Vagina (tissue), 2 donors: ENCODE results near the gene SMURF1. TPM values are rescaled to one million over a fixed set of nuclear protein-coding genes. Genes with fewer than 3 reads are reported as not detected.

Source experiments
- DNase-seq, 2 donors: peaks; one replicate each; pipeline ENCODE4 v3.0.0-alpha.2; 2017; ENCODE audit errors: extremely low spot score in 2 of 2
- H3K27ac ChIP-seq: fragments of 200-600 bp; sonication (generic); one replicate; pipeline ENCODE4 v1.5.1; 2019
- H3K27me3 ChIP-seq: fragments of 200-600 bp; sonication (generic); one replicate; pipeline ENCODE4 v1.5.1; 2019
- H3K36me3 ChIP-seq, 2 donors: fragments of 200-600 bp; sonication (generic); one replicate each; pipeline ENCODE4 v1.5.1; 2017 to 2019
- H3K4me1 ChIP-seq: fragments of 200-600 bp; sonication (generic); one replicate; pipeline ENCODE4 v1.5.1; 2019
- H3K4me3 ChIP-seq, 2 donors: fragments of 200-600 bp; sonication (generic); 1 replicate in 1 of 2; 2 replicates in 1 of 2; pipeline ENCODE4 v1.5.1; 2016 to 2019
- H3K9me3 ChIP-seq: fragments of 200-600 bp; sonication (generic); one replicate; pipeline ENCODE4 v1.5.1; 2019
- POLR2A ChIP-seq, 2 donors: fragments of 450-650 bp; IDR thresholded peaks; one replicate each; pipeline ENCODE4 v1.6.1; 2017; ENCODE audit warnings: antibody characterized with exemption in 2 of 2, mild to moderate bottlenecking in 2 of 2, moderate library complexity in 2 of 2
- POLR2AphosphoS5 ChIP-seq, 2 donors: sonication (generic); formaldehyde crosslinking; IDR thresholded peaks; one replicate each; pipeline ENCODE4 v1.9.0; 2017; ENCODE audit warnings: antibody characterized with exemption in 2 of 2, mild to moderate bottlenecking in 2 of 2, low read depth in 1 of 2; ENCODE audit not compliant: insufficient read depth in 1 of 2
- intact Hi-C: fragments of 100-400 bp; cut with DNase I; formaldehyde crosslinking; loops from one replicate; pipeline ENCODE4 v1.15.1; 2023
- total RNA-seq: library from RNA; depleted of rRNA; stranded (reverse); fragments of >200 nt; gene quantifications from one replicate; pipeline ENCODE4 v1.2.3, GENCODE V29; 2016
- TF ChIP-seq, protein P1 (sequence below), 3 experiments: fragments of 450-650 bp in 2 of 3; fragments of 200-600 bp in 1 of 3; sonication (generic) in 1 of 3; IDR thresholded peaks; one replicate each; pipeline ENCODE4 v1.5.1; 2017 to 2019; ENCODE audit warnings: antibody characterized with exemption in 3 of 3, mild to moderate bottlenecking in 2 of 3, moderate library complexity in 2 of 3

Gene SMURF1
- total RNA-seq, 1 donor from 2014 or later, result 30.0 TPM

DNA sequence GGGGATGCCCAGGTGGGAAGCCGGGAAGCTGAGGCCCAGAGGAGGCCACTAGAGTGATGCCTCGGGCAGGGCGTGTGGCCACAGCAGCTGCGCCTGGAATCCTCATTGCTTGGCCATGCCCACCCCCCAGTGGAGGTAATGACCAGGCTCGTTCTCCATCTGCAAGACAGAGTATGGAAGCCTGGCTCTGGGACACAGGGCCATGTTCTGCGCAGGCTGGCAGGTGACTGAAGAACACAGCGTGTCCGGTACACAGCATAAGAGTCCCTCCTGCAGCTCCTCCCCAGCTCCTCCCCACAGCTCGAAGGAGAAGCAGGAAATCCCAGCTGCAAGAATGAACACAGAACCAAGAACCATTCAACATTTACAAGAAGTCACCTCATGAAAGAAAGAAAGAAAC is 64.8 kb downstream of the SMURF1 start:
- Histone ChIP-seq H3K4me1 (peaks cover 48% of the 10 kb centered on the region), H3K27ac (peak overlapping the region; percentile 47), H3K36me3 (no peaks in the 10 kb centered on the region), H3K9me3 (no peaks in the 10 kb centered on the region), H3K4me3 (no peak overlapping the region), H3K27me3 (no peaks in the 10 kb centered on the region)
- TF ChIP-seq, protein P1, sequence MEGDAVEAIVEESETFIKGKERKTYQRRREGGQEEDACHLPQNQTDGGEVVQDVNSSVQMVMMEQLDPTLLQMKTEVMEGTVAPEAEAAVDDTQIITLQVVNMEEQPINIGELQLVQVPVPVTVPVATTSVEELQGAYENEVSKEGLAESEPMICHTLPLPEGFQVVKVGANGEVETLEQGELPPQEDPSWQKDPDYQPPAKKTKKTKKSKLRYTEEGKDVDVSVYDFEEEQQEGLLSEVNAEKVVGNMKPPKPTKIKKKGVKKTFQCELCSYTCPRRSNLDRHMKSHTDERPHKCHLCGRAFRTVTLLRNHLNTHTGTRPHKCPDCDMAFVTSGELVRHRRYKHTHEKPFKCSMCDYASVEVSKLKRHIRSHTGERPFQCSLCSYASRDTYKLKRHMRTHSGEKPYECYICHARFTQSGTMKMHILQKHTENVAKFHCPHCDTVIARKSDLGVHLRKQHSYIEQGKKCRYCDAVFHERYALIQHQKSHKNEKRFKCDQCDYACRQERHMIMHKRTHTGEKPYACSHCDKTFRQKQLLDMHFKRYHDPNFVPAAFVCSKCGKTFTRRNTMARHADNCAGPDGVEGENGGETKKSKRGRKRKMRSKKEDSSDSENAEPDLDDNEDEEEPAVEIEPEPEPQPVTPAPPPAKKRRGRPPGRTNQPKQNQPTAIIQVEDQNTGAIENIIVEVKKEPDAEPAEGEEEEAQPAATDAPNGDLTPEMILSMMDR (IDR thresholded peaks at IDR 0.05), result no peak
- TF ChIP-seq POLR2AphosphoS5 (IDR thresholded peaks at IDR 0.05; ENCODE audit: insufficient read depth in 1 of 2, low read depth in 1 of 2), result peak in 1 of 2 donors; percentile 23
- DNase-seq, result no peak
- intact Hi-C loops, result no loop called here

DNA sequence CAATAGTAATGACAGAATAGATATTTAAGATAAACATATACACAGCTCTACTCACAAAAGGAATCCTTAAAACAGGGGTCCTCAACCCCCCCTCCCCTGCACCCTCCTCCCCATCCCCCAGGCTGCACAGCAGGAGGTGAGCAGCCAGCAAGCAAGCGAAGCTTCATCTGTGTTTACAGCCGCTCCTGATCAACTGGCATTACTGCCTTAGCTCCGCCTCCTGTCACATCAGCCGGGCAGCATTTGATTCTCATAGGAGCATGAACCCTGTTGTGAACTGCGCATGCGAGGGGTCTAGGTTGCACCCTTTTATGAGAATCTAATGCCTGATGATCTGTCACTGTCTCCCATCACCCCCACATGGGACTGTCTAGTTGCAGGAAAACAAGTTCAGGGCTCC is 65.5 kb downstream of the SMURF1 start:
- no peak for DNase-seq
- Histone ChIP-seq H3K36me3 (no peaks in the 10 kb centered on the region), H3K4me3 (no peak overlapping the region), H3K27me3 (no peaks in the 10 kb centered on the region), H3K27ac (no peak overlapping the region), H3K9me3 (no peaks in the 10 kb centered on the region), H3K4me1 (peaks cover 41% of the 10 kb centered on the region)
- intact Hi-C loops, result no loop called here
- no peak for TF ChIP-seq POLR2A (IDR thresholded peaks at IDR 0.05)

DNA sequence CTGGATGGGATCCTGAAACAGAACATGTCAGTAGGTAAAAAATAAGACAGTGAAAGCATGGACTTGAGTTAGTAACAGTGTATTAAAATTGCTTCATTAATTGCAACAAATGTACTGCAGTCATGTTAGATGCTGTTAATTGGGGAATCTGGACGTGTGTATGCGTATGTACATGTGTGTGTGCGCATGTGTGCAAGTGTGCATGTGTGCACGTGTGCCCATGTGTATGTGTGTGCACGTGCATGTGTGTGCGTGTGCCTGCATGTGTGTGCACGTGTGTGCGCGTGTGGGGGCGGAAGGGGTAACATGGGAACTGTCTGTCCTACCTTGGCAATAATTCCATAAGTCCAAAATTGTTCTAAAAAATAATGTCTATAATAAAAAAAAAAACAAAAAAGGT is 67.3 kb downstream of the SMURF1 start:
- no peak for DNase-seq

DNA sequence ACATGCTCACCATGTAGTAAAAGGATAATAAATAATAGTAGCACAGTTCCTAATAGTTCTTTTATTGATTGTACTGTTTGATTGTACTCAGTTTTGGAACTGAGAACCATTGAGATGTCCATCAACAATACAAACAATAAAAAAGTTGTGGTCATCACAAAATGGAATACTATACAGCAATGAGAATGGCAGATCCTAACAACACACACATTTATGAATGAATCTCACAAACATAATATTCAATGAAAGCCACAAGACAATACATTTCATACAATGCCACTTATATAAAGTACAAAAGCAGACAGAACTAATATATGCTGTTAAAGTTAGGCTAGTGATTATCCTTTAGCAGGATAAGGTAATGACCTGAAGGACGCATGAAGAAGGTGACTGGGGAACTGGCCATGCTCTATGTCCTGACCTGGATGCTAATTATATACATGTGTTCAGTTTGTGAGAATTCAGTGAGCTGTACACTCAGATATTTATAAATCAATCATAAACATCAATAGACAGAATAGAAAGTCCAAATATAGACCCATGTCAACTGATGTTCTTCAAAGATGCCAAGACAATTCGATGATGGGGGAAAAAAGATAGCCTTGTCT is 70.0 kb downstream of the SMURF1 start:
- TF ChIP-seq POLR2AphosphoS5 (IDR thresholded peaks at IDR 0.05; ENCODE audit: insufficient read depth in 1 of 2, low read depth in 1 of 2) (no peak), POLR2A (IDR thresholded peaks at IDR 0.05) (no peak)
- TF ChIP-seq, protein P1 (IDR thresholded peaks at IDR 0.05), result no peak
- H3K27ac ChIP-seq, result no peak overlapping the region
- no peaks in the 10 kb centered on the region for H3K36me3 ChIP-seq
- H3K9me3 ChIP-seq, result no peaks in the 10 kb centered on the region
- peaks cover 26% of the 10 kb centered on the region for H3K4me1 ChIP-seq
- no peak overlapping the region for H3K4me3 ChIP-seq
- no peaks in the 10 kb centered on the region for H3K27me3 ChIP-seq
- intact Hi-C loops, result no loop called here
- no peak for DNase-seq

More for the DNA sequence above, 67.3 kb downstream of the SMURF1 start:
- Histone ChIP-seq H3K27me3 (no peaks in the 10 kb centered on the region), H3K27ac (no peak overlapping the region), H3K9me3 (no peaks in the 10 kb centered on the region), H3K36me3 (no peaks in the 10 kb centered on the region), H3K4me3 (no peak overlapping the region), H3K4me1 (peaks cover 32% of the 10 kb centered on the region)
- intact Hi-C loops, result no loop called here
- no peak for TF ChIP-seq POLR2A (IDR thresholded peaks at IDR 0.05)
- TF ChIP-seq, protein P1 (IDR thresholded peaks at IDR 0.05), result no peak

GRCh38 chr7:99072126-99072525 is 71.8 kb downstream of the SMURF1 start:
- intact Hi-C loops, result no loop called here
- Histone ChIP-seq H3K9me3 (no peaks in the 10 kb centered on the region), H3K27me3 (no peaks in the 10 kb centered on the region), H3K27ac (no peak overlapping the region), H3K4me3 (no peak overlapping the region), H3K4me1 (peaks cover 35% of the 10 kb centered on the region), H3K36me3 (no peaks in the 10 kb centered on the region)
- no peak for DNase-seq
- TF ChIP-seq, protein P1 (IDR thresholded peaks at IDR 0.05), result no peak

DNA sequence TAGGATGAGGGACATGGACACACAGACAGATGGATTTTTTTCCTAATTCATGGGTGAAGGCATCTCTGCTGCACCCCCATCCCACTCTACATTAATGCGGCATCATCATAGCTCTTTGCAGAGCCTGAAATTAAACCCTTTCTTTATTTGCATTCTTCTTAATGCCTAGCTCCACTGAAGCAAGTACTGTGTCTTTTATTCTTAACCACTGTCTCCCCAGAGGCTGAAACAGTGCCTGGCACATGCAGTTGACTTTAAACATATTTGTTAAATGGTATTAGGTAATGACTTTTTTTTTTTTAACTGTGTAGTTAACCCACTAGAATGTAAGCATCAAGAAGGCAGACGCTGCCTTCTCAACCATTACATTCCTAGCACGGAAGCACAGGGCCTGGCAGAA is 73.5 kb downstream of the SMURF1 start:
- Histone ChIP-seq H3K27me3 (no peaks in the 10 kb centered on the region), H3K27ac (no peak overlapping the region), H3K36me3 (no peaks in the 10 kb centered on the region), H3K4me1 (peaks cover 35% of the 10 kb centered on the region), H3K9me3 (no peaks in the 10 kb centered on the region), H3K4me3 (no peak overlapping the region)
- intact Hi-C loops, result no loop called here
- DNase-seq, result no peak
- TF ChIP-seq POLR2A (IDR thresholded peaks at IDR 0.05) (no peak), POLR2AphosphoS5 (IDR thresholded peaks at IDR 0.05; ENCODE audit: insufficient read depth in 1 of 2, low read depth in 1 of 2) (no peak)
- TF ChIP-seq, protein P1 (IDR thresholded peaks at IDR 0.05), result no peak
